ENCODE results near the gene SNCAIP. TPM values are rescaled to one million over a fixed set of nuclear protein-coding genes. Genes with fewer than 3 reads are reported as not detected.

Gene SNCAIP
- total and polyA plus RNA-seq, 12 donors = 0.54 to 2.5 (median 1.4) TPM

- 86 to 88% methylated on average over 6 of the region's 6 CpGs for WGBS, 2 donors
- peaks cover 0 to 5% (median 0%) of the 10 kb centered on the region in 9 donors for H3K4me1 ChIP-seq
- TF ChIP-seq CTCF (IDR thresholded peaks at IDR 0.05) = no peak
- ATAC-seq (no peak), DNase-seq (no peak)
- peaks cover 0 to 5% (median 0%) of the 10 kb centered on the region in 11 donors for H3K9me3 ChIP-seq
- H3K27me3 ChIP-seq = peaks cover 0 to 7% (median 0%) of the 10 kb centered on the region in 7 donors
- no peaks in the 10 kb centered on the region for H3K36me3 ChIP-seq
- H3K27ac ChIP-seq = no peak overlapping the region
- intact Hi-C loops (cut with DNase I) = loop anchor here in 4 of 10 donors (5.0 to 10.0 kb wide), 3 partner anchors 115 to 120 kb away; no protein-coding TSS in a partner anchor
- no peak overlapping the region for H3K4me3 ChIP-seq
Observed at GRCh38 chr5:122297587-122298298, 14.3 kb upstream of the SNCAIP start.

GRCh38 chr5:122300374-122300773 is 11.7 kb upstream of the SNCAIP start:
- H3K36me3 ChIP-seq = no peaks in the 10 kb centered on the region
- WGBS, 2 donors = 80 to 93% methylated on average over 1 of the region's 1 CpG
- no peak overlapping the region for H3K27ac ChIP-seq
- TF ChIP-seq CTCF (IDR thresholded peaks at IDR 0.05) = no peak
- DNase-seq = no peak
- H3K27me3 ChIP-seq = peaks cover 0 to 4% (median 0%) of the 10 kb centered on the region in 7 donors
- H3K4me3 ChIP-seq = no peak overlapping the region
- ATAC-seq = no peak
- H3K9me3 ChIP-seq = no peaks in the 10 kb centered on the region
- H3K4me1 ChIP-seq = peaks cover 0 to 5% (median 0%) of the 10 kb centered on the region in 9 donors
- intact Hi-C loops (cut with DNase I) = no loop called here

- 46 to 47% methylated on average over 2 of the region's 2 CpGs for WGBS, 2 donors
- no peak for DNase-seq
- H3K27me3 ChIP-seq = peaks cover 0 to 4% (median 0%) of the 10 kb centered on the region in 7 donors
- TF ChIP-seq CTCF (IDR thresholded peaks at IDR 0.05) = no peak
- H3K27ac ChIP-seq = no peak overlapping the region
- no peaks in the 10 kb centered on the region for H3K36me3 ChIP-seq
- H3K9me3 ChIP-seq = no peaks in the 10 kb centered on the region
- peaks cover 0 to 5% (median 0%) of the 10 kb centered on the region in 9 donors for H3K4me1 ChIP-seq
- H3K4me3 ChIP-seq = no peak overlapping the region
- intact Hi-C loops (cut with DNase I) = no loop called here
- ATAC-seq = no peak
Observed at GRCh38 chr5:122301016-122301415, 11.0 kb upstream of the SNCAIP start.

- no peak for DNase-seq
- no peaks in the 10 kb centered on the region for H3K36me3 ChIP-seq
- 80 to 85% methylated on average over 2 of the region's 2 CpGs for WGBS, 2 donors
- intact Hi-C loops (cut with DNase I) = no loop called here
- H3K9me3 ChIP-seq = peaks cover 0 to 6% (median 0%) of the 10 kb centered on the region in 11 donors
- no peak for ATAC-seq
- peaks cover 0 to 5% (median 0%) of the 10 kb centered on the region in 9 donors for H3K4me1 ChIP-seq
- H3K27ac ChIP-seq = no peak overlapping the region
- H3K4me3 ChIP-seq = no peak overlapping the region
- H3K27me3 ChIP-seq = peaks cover 0 to 4% (median 0%) of the 10 kb centered on the region in 7 donors
- TF ChIP-seq CTCF (IDR thresholded peaks at IDR 0.05) = no peak
Observed at GRCh38 chr5:122304471-122305215, 7.4 kb upstream of the SNCAIP start.
